HepG2 (cell line): ENCODE data around the gene HP1BP3. TPM values are rescaled to one million over a fixed set of nuclear protein-coding genes. Genes with fewer than 3 reads are reported as not detected.

ENCODE experiments used
- AHDC1 ChIP-seq: sonication (generic); formaldehyde crosslinking; IDR thresholded peaks from 2 replicates; pipeline ENCODE4 v1.5.1; 2020; ENCODE audit warnings: mild to moderate bottlenecking, missing genetic modification reagents, borderline replicate concordance
- ASH2L ChIP-seq: fragments of 300-600, 200-600 bp; sonication (generic); IDR thresholded peaks from 2 replicates; pipeline ENCODE4 v1.7.0; 2017; ENCODE audit warnings: low read depth, mild to moderate bottlenecking, moderate library complexity, mixed read lengths, low read length; ENCODE audit not compliant: insufficient read length
- GMEB2 ChIP-seq: IDR thresholded peaks from 2 replicates; pipeline ENCODE4 v1.6.1; 2016; ENCODE audit warnings: missing biosample characterization, missing genetic modification reagents, low read depth
- NFATC3 ChIP-seq: sonication (generic); formaldehyde crosslinking; IDR thresholded peaks from 2 replicates; pipeline ENCODE4 v1.5.1; 2020; ENCODE audit warnings: mild to moderate bottlenecking, missing genetic modification reagents
- NR2F1 ChIP-seq, 2 experiments: fragments of 450-650 bp in 1 of 2; formaldehyde crosslinking in 1 of 2; IDR thresholded peaks; 2 replicates each; pipeline versions ENCODE4 v1.5.0 to v1.6.1; 2016 to 2020; ENCODE audit warnings: mild to moderate bottlenecking in 1 of 2, missing compliant biosample characterization in 1 of 2, missing genetic modification reagents in 1 of 2, moderate library complexity in 1 of 2
- PRPF4 ChIP-seq: fragments of 200-400 bp; formaldehyde crosslinking; IDR thresholded peaks from 2 replicates; pipeline ENCODE4 v1.6.1; 2016; ENCODE audit warnings: low read length, low read depth; ENCODE audit not compliant: poor library complexity, severe bottlenecking
- SMARCE1 ChIP-seq: fragments of 450-650 bp; IDR thresholded peaks from 2 replicates; pipeline ENCODE4 v1.6.1; 2017; ENCODE audit warnings: borderline replicate concordance
- SSRP1 ChIP-seq: IDR thresholded peaks from 2 replicates; pipeline ENCODE4 v1.6.1; 2016; ENCODE audit warnings: control low read depth
- TBX3 ChIP-seq: fragments of 450-650 bp; IDR thresholded peaks from 2 replicates; pipeline ENCODE4 v1.6.1; 2017; ENCODE audit warnings: antibody characterized with exemption, mild to moderate bottlenecking, inconsistent platforms, borderline replicate concordance
- TCF7 ChIP-seq: sonication (generic); IDR thresholded peaks from 2 replicates; pipeline ENCODE4 v1.6.1; 2016; ENCODE audit warnings: antibody characterized with exemption, low read depth
- ZNF280B ChIP-seq: sonication (generic); formaldehyde crosslinking; IDR thresholded peaks from 2 replicates; pipeline ENCODE4 v1.5.0; 2020; ENCODE audit warnings: missing genetic modification reagents, mild to moderate bottlenecking, borderline replicate concordance
- ZNF333 ChIP-seq: sonication (generic); formaldehyde crosslinking; IDR thresholded peaks from 2 replicates; pipeline ENCODE4 v1.4.0; 2020; ENCODE audit warnings: mild to moderate bottlenecking, missing genetic modification reagents, borderline replicate concordance
- ZNF574 ChIP-seq: sonication (generic); formaldehyde crosslinking; IDR thresholded peaks from 2 replicates; pipeline ENCODE4 v1.4.0; 2020; ENCODE audit warnings: missing genetic modification reagents
- ZNF691 ChIP-seq: sonication (generic); formaldehyde crosslinking; IDR thresholded peaks from 2 replicates; pipeline ENCODE4 v1.4.0; 2020; ENCODE audit warnings: missing genetic modification reagents, low read depth, mild to moderate bottlenecking, borderline replicate concordance
- ZNF775 ChIP-seq: sonication (generic); formaldehyde crosslinking; IDR thresholded peaks from 2 replicates; pipeline ENCODE4 v1.4.0; 2020; ENCODE audit warnings: missing genetic modification reagents, mild to moderate bottlenecking, moderate library complexity, borderline replicate concordance
- polyA plus RNA-seq, 8 experiments: library from polyadenylated mRNA; depleted of rRNA in 3 of 8; stranded (reverse) in 7 of 8; unstranded in 1 of 8; fragments of >200 nt; fragmentation: Illumina TruSeq in 4 of 8; extraction: Trizol in 4 of 8; gene quantifications; 2 replicates each; pipeline versions ENCODE4 v1.2.1 to v1.2.3, GENCODE V29; 2011 to 2016; ENCODE audit warnings: low read depth in 4 of 8, missing spikeins in 1 of 8, mixed read lengths in 1 of 8; ENCODE audit not compliant: insufficient read depth in 1 of 8
- total RNA-seq, 5 experiments: library from RNA; depleted of rRNA; stranded (reverse); fragments of >200 nt; fragmentation: Illumina TruSeq; extraction: Trizol; gene quantifications; 2 replicates each; pipeline ENCODE4 v1.2.3, GENCODE V29; 2016; ENCODE audit warnings: low read depth in 1 of 5

The HP1BP3 gene
- total and polyA plus RNA-seq, 2 of the 13 experiments (the other 11 are each of a cell fraction or from before 2014, with no cell fraction given), result 98.5 to 137 TPM

- no peak; the same call in 1 of the 2 replicates for TF ChIP-seq ZNF691 (CRISPR knock-in tag)
- TF ChIP-seq ZNF574 (CRISPR knock-in tag), result peak; percentile 33; the same call in 1 of the 2 replicates
- TF ChIP-seq NFATC3 (CRISPR knock-in tag), result no peak
- TF ChIP-seq SMARCE1, result no peak
- no peak for TF ChIP-seq TCF7
- no peak for TF ChIP-seq GMEB2 (CRISPR knock-in tag)
- no peak for TF ChIP-seq ZNF333 (CRISPR knock-in tag)
- 0 out of 2 replicates have a peak, but pooled peaks have one; percentile 51 for TF ChIP-seq ZNF775
- TF ChIP-seq TBX3, result no peak
- TF ChIP-seq ASH2L, result peak; percentile 37
- TF ChIP-seq NR2F1 (CRISPR knock-in tag; IDR thresholded peaks at IDR 0.05), result no peak
- TF ChIP-seq SSRP1 (CRISPR knock-in tag), result no peak
- no peak for TF ChIP-seq PRPF4
- peak; percentile 85; the same call in 1 of the 2 replicates for TF ChIP-seq ZNF280B
- TF ChIP-seq AHDC1, result peak; percentile 28; the same call in 1 of the 2 replicates
These were observed 54.3 kb downstream of the HP1BP3 start, which contains the start of gene SH2D5 (continued) for GRCh38 chr1:20732588-20733359.
